GM23338 (cell line): ENCODE measurements around the gene RIIAD1. TPM values are rescaled to one million over a fixed set of nuclear protein-coding genes. Genes with fewer than 3 reads are reported as not detected.

Source experiments
- CREB1 ChIP-seq: fragments of 250-450 bp; sonication (Bioruptor Pico); IDR thresholded peaks from 2 replicates; pipeline ENCODE4 v1.5.0; 2020; ENCODE audit warnings: low read depth, mild to moderate bottlenecking, moderate library complexity
- CTCF ChIP-seq, 2 experiments: fragments of 200-600 bp in 1 of 2; sonication (generic) in 1 of 2; conservative IDR thresholded peaks; 2 replicates each; pipeline versions ENCODE4 v1.5.1 to v1.6.1; 2016 to 2017; ENCODE audit warnings: antibody characterized with exemption in 2 of 2, low read depth in 2 of 2, mild to moderate bottlenecking in 2 of 2, moderate library complexity in 1 of 2
- EZH2 ChIP-seq: fragments of 200-600 bp; sonication (generic); IDR thresholded peaks from one replicate; pipeline ENCODE4 v1.8.0; 2017; ENCODE audit warnings: antibody characterized with exemption, mild to moderate bottlenecking, low read depth; ENCODE audit not compliant: unreplicated experiment
- EZH2phosphoT487 ChIP-seq: fragments of 200-600 bp; sonication (generic); IDR thresholded peaks from one replicate; pipeline ENCODE4 v1.8.1; 2018; ENCODE audit warnings: antibody characterized with exemption; ENCODE audit not compliant: unreplicated experiment
- JUNB ChIP-seq: IDR thresholded peaks from one replicate; pipeline ENCODE4 v1.6.1; 2016; ENCODE audit warnings: antibody characterized with exemption; ENCODE audit not compliant: unreplicated experiment
- NANOG ChIP-seq: IDR thresholded peaks from 2 replicates; pipeline ENCODE4 v1.6.1; 2016; ENCODE audit warnings: antibody characterized with exemption, borderline replicate concordance
- REST ChIP-seq: IDR thresholded peaks from one replicate; pipeline ENCODE4 v1.6.1; 2018; ENCODE audit warnings: antibody characterized with exemption; ENCODE audit not compliant: unreplicated experiment
- STAT1 ChIP-seq: IDR thresholded peaks from one replicate; pipeline ENCODE4 v1.6.1; 2016; ENCODE audit warnings: antibody characterized with exemption; ENCODE audit not compliant: unreplicated experiment
- ZNF114 ChIP-seq: fragments of 250-450 bp; sonication (Bioruptor Pico); IDR thresholded peaks from 2 replicates; pipeline ENCODE4 v1.5.0; 2020; ENCODE audit warnings: mild to moderate bottlenecking, moderate library complexity
- ZNF331 ChIP-seq: fragments of 250-450 bp; sonication (Bioruptor Pico); IDR thresholded peaks from 2 replicates; pipeline ENCODE4 v1.5.0; 2020; ENCODE audit warnings: low read depth, mild to moderate bottlenecking, moderate library complexity
- ZNF462 ChIP-seq: fragments of 250-450 bp; sonication (Bioruptor Pico); IDR thresholded peaks from 2 replicates; pipeline ENCODE4 v1.5.0; 2020; ENCODE audit warnings: mild to moderate bottlenecking, moderate library complexity
- polyA plus RNA-seq: library from polyadenylated mRNA; unstranded; fragments of >200 nt; fragmentation: Nextera tagmentation; extraction: Ambion mirVana; gene quantifications from 2 replicates; pipeline ENCODE4 v1.2.1, GENCODE V29; 2016
- total RNA-seq: library from RNA; depleted of rRNA; stranded (reverse); fragments of >200 nt; shearing (Covaris generic); gene quantifications from 2 replicates; pipeline ENCODE4 v1.2.3, GENCODE V29; 2014

Gene RIIAD1
- total and polyA plus RNA-seq, 2 experiments from 2014 or later, result not detected

- TF ChIP-seq ZNF462 (CRISPR knock-in tag), result no peak
- no peak for TF ChIP-seq ZNF331 (CRISPR knock-in tag)
- no peak for TF ChIP-seq EZH2
- no peak for TF ChIP-seq ZNF114
- no peak for TF ChIP-seq CREB1 (CRISPR knock-in tag)
- TF ChIP-seq EZH2phosphoT487, result no peak
- no peak for TF ChIP-seq NANOG
- TF ChIP-seq STAT1, result no peak
- no peak for TF ChIP-seq REST
- no peak for TF ChIP-seq JUNB
- TF ChIP-seq CTCF (conservative IDR thresholded peaks at IDR 0.05; ENCODE audit: low read depth in 2 of 2), result no peak
Measured at GRCh38 chr1:151720554-151720953, 768 bp upstream of the RIIAD1 start (continued).
